Stromal cell of bone marrow (primary cell): Measurements from ENCODE around the gene DACH1.
"Not testable (repeated sequence)": the region's sequence is repeated elsewhere in the genome, so short reads cannot be mapped to it uniquely, and the experiment has no call there.

ENCODE experiments used
- DNase-seq: peaks from one replicate; pipeline ENCODE4 v3.0.0-alpha.2; 2012; ENCODE audit warnings: low read depth

Gene DACH1

GRCh38 chr13:71865874-71866334, 1.1 kb downstream of the DACH1 start:
- DNase-seq: no peak

DNA sequence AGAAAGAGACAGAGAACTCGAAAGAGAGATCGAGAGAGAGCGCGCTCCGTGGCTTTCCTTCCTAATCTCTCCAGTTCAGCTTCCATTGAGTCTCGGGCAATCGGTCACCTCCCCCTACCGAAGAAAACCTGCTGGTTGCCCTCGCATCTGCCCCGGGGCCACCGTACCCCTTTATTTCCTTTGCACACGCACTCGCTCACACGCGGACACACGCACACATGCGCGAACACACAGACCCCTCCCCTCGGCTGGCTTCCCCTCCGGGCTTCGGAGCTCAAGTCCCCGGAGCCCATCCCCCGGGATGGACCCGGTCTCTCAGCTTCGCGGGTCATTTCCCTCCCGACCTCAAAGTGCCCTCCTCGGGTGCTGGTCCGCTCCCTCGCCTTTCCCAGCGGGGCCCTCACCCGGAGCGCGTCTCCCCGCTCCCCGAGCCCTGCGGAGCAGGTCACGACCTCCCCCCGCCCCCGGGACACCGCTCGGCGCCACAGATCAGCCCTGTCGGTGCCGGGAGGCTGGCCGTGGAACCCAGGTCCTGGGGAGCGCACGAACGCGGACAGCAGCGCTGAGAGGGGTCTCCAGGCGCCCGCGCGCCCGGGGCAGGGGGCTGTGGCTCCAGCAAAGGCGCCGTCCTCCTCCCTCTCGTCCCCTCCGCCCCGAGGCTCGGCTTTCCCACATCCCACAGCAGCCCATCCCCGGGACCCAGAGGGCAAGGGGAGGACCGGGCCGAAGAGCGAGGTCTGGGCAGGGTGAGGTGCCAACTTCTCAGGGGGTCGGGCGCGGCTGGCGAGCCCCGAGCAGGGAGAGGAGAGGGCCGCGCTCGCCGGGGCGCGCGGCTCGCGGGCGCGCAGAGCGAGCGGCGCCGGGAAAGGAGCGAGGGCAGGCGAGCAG, 1.8 kb downstream of the DACH1 start:
- no peak for DNase-seq

DNA sequence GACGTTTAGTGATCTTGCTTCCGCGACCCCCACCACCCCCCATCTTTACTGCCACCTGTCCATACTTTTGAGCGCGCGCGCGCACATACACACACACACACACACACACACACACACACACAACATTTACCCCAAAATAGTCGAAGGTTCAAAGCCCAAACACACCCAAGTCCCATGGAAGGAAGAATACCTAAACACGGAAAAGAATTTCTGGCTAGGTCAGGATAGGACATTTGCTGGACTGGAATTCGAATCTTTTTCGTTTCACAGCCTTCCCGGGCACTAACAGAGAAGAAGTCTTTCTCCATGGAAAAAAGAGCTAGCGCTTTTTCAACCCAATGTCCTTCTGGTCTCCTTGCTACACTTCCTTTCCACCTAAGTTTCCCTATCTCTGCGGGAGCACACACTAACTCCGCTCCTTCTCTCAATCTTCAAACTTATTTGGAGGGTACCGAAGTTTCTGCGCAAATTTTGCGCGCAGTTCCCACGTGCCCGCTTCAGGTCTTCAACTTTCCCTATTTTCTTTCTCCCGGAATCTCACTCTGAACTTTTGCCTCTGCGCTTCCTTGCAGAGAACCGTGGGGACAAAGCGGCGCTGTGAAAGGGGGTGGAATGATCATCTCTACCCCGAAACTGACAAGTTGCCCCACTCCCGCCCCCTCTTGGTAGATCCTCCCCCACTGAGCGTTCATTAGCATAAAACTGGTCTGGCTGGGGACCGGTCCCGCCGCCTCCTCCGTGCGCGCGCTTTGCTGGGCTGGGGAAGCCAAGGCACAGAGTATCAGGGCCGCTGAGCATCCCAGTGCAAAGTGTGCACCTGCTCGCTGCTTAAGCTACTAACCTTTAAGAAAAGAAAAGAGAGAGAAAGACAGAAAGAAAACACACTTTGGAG, 2.7 kb downstream of the DACH1 start:
- DNase-seq: no peak

DNA sequence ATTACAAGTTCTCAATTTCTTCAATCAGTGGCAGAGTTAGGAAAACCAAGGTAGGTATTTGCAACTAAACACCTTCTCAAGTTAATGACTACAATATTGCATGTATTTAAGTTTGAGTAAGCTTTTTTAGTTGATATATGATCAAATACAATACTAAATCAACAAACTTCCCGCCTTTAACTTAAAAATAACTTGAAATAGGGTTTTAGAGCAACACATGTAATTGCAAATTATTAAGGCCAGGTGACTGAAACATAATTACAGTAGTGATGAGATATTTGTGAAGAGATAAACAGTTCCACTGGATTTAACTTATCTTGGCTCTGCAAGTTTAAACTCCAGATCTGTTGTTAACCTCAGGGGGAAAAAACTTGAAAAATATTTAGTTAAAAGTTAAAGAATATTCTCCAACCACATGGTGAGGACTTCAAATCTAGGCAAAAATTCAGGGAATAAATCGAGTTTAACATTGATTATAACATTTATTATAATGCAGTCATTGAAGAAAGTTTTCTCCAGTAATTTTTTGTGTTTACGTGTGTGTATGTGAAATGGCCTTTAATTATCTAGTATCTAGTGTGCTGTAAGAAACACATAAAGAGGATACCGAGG, 3.6 kb downstream of the DACH1 start:
- no peak for DNase-seq

- DNase-seq: no peak
Measured at GRCh38 chr13:71862459-71862943, 4.5 kb downstream of the DACH1 start.

GRCh38 chr13:71861769-71862458, 5.1 kb downstream of the DACH1 start:
- DNase-seq: no peak

- DNase-seq: no peak
Measured at GRCh38 chr13:71860547-71861138, 6.4 kb downstream of the DACH1 start.

GRCh38 chr13:71858647-71859046, 8.4 kb downstream of the DACH1 start:
- no peak for DNase-seq

- no peak for DNase-seq
Measured at GRCh38 chr13:71856548-71857043, 10.4 kb downstream of the DACH1 start.

- no peak for DNase-seq
Measured at GRCh38 chr13:71854401-71854800, 12.6 kb downstream of the DACH1 start.

DNA sequence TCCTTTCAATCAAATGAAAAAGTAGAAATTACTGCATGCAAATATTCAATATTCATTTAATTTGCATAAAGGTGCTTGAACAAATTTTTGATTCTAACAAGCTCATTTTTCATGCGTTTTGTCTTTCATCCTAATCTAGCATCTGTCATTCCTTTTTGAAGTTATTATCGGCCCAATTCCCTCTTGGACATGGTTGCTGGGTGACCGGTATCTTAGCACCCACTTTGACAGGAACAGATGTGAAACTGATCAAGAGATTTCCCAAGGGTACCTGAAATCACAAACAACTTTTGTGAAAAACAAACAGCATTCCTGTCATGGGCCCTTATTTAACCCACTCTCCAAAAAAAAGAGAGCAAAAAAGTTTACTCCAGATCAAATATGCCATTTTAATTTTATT, 13.3 kb downstream of the DACH1 start:
- DNase-seq: no peak

- no peak for DNase-seq
Measured at GRCh38 chr13:71852736-71853135, 14.3 kb downstream of the DACH1 start.

DNA sequence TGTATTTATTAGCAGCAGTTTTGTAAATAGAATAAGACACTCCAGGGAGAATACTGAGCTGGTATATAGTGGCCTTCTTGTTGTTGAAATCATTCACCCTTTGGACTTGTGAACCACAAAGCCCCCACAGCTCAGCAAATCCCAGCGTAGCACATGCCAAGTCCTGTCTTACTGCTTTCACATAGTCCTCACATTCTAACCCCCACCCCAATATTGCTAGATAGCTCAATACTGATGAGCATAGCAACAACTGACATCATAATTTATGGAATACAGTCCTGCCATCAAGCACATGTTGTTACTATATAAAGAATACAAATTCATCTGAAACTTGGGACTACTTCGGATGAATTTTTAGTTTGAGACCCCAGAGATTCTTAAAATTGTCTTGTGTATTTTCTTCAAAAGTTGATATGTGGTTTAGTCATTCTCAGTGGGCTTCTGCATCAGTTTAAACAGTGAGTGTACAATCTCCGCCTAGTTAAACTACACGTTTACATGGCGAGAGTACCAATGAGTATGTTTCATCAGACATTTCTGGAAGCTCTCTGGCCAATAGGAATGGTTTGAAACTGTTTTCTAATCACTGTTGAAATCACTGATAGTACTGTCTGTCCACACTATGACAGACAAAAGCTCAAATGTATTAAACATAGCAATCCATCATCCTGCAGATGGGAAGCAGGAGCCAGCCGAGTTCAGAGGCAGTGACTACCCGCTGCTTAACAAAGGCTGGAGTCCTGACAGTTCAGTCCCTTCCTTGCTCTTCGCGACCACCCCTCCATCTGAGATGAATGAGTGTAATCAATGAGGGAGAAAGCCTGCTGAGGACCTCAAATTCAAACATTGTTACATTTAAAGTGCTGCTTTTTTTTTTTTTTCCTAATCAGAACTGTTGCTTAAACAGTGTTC, 15.2 kb downstream of the DACH1 start:
- no peak for DNase-seq

- DNase-seq: no peak
Measured at GRCh38 chr13:71842003-71842402, 25.0 kb downstream of the DACH1 start.

DNA sequence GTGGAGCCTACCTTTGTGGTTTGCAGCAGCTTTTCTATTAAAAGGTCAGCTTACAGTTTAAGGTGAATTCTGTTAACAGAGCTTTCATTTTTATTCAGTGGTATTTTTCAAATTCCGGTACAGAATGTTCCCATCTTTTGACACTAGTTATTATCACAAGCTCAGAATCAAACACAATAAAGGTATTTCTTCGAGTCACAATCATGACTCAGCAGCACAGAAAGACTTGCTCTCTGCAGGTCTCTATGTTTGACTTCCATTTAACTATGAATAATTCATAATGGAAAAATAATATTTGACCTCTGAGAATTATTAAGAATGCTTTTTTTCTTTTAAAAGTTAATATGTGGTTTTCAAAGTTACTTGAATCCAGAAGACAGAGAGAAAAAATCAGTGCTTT, 28.2 kb downstream of the DACH1 start:
- DNase-seq: no peak

GRCh38 chr13:71837582-71837981, 29.4 kb downstream of the DACH1 start:
- not testable (repeated sequence) for DNase-seq

- no peak for DNase-seq
Measured at GRCh38 chr13:71831716-71832115, 35.3 kb downstream of the DACH1 start.

- DNase-seq: no peak
Measured at GRCh38 chr13:71830736-71831135, 36.3 kb downstream of the DACH1 start.

- DNase-seq: no peak
Measured at GRCh38 chr13:71830323-71830722, 36.7 kb downstream of the DACH1 start.

GRCh38 chr13:71829547-71829946, 37.5 kb downstream of the DACH1 start:
- DNase-seq: no peak
